A549 (cell line): Measurements from ENCODE around the gene CHCHD6. TPM values are rescaled to one million over a fixed set of nuclear protein-coding genes. Genes with fewer than 3 reads are reported as not detected.

Source experiments
- ATAC-seq, 2 experiments: fragments of 200-7000 bp in 1 of 2; fragments of >200 bp in 1 of 2; cut with Nextera tagmentation in 1 of 2; cut with Tn5 transposase in 1 of 2; 3 replicates each; pipeline versions ENCODE4 v1.8.0 to v1.9.1; 2018 to 2020; ENCODE audit warnings: mild to moderate bottlenecking in 1 of 2, moderate library complexity in 1 of 2
- CTCF ChIA-PET: fragments of 300-600 bp; sonication (Branson Sonifier 250); formaldehyde crosslinking; extraction: SDS; loops from one replicate; lab custom pipeline; 2021; ENCODE audit warnings: antibody characterized with exemption, inconsistent platforms; lab: Yijun Ruan, JAX
- POLR2A ChIA-PET: fragments of 350-600 bp; formaldehyde crosslinking; extraction: SDS; loops from one replicate; lab custom pipeline; 2021; ENCODE audit warnings: antibody characterized with exemption, inconsistent platforms; lab: Yijun Ruan, JAX
- DNase-seq, 2 experiments: peaks; one replicate each; pipeline versions ENCODE4 v3.0.0 to v3.0.0-alpha.2; 2011 to 2016; ENCODE audit warnings: low read depth in 1 of 2, low spot score in 1 of 2
- FAIRE-seq: peaks from 2 replicates; lab custom pipeline; 2011; peaks lifted over from hg19 to GRCh38; lab: Jason Lieb, UNC
- H3K27ac ChIP-seq, 2 experiments: fragments of >200 bp; sonication (Bioruptor Twin); formaldehyde crosslinking; 3 replicates each; pipeline ENCODE4 v1.5.1; 2016 to 2017
- H3K4me1 ChIP-seq: fragments of >200 bp; sonication (Bioruptor Twin); formaldehyde crosslinking; 3 replicates; pipeline ENCODE4 v1.6.1; 2016
- H3K4me2 ChIP-seq: fragments of >200 bp; sonication (Bioruptor Twin); formaldehyde crosslinking; 3 replicates; pipeline ENCODE4 v1.6.1; 2016
- H3K4me3 ChIP-seq: fragments of >200 bp; sonication (Bioruptor Twin); formaldehyde crosslinking; 3 replicates; pipeline ENCODE4 v1.5.1; 2016
- H3K9me3 ChIP-seq: fragments of >200 bp; sonication (Bioruptor Twin); formaldehyde crosslinking; 3 replicates; pipeline ENCODE4 v1.6.1; 2016
- CBX2 ChIP-seq: fragments of 200-600 bp; sonication (generic); IDR thresholded peaks from 2 replicates; pipeline ENCODE4 v1.6.1; 2016; ENCODE audit warnings: low read depth, mild to moderate bottlenecking, borderline replicate concordance
- CBX8 ChIP-seq: fragments of 200-600 bp; sonication (generic); IDR thresholded peaks from 2 replicates; pipeline ENCODE4 v1.6.1; 2016
- CHD4 ChIP-seq: fragments of 200-600 bp; sonication (generic); IDR thresholded peaks from 2 replicates; pipeline ENCODE4 v1.6.1; 2016; ENCODE audit warnings: antibody characterized with exemption, mild to moderate bottlenecking, borderline replicate concordance
- EHMT2 ChIP-seq: fragments of 200-600 bp; sonication (generic); IDR thresholded peaks from 2 replicates; pipeline ENCODE4 v1.6.1; 2016; ENCODE audit warnings: antibody characterized with exemption, low read depth, mild to moderate bottlenecking, moderate library complexity
- EP300 ChIP-seq, 2 experiments: fragments of >200 bp; sonication (Bioruptor Twin); formaldehyde crosslinking; IDR thresholded peaks; 2 replicates in 1 of 2; 3 replicates in 1 of 2; pipeline ENCODE4 v1.6.1; 2016 to 2017
- FOXS1 ChIP-seq: fragments of 250-450 bp; sonication (Bioruptor Pico); IDR thresholded peaks from 2 replicates; pipeline ENCODE4 v1.5.0; 2020; ENCODE audit warnings: mild to moderate bottlenecking, moderate library complexity
- GATA3 ChIP-seq: IDR thresholded peaks from 2 replicates; pipeline ENCODE4 v1.6.1; 2012; ENCODE audit warnings: borderline replicate concordance
- HEYL ChIP-seq: fragments of 250-450 bp; sonication (Bioruptor Pico); IDR thresholded peaks from 2 replicates; pipeline ENCODE4 v1.8.0; 2021; ENCODE audit warnings: mild to moderate bottlenecking, moderate library complexity
- HOXB13 ChIP-seq: fragments of 250-450 bp; sonication (Bioruptor Pico); IDR thresholded peaks from 2 replicates; pipeline ENCODE4 v1.5.0; 2020; ENCODE audit warnings: low read depth, mild to moderate bottlenecking, moderate library complexity
- HOXB5 ChIP-seq: fragments of 250-450 bp; sonication (Bioruptor Pico); IDR thresholded peaks from 2 replicates; pipeline ENCODE4 v1.5.0; 2020; ENCODE audit warnings: mild to moderate bottlenecking, moderate library complexity
- MYC ChIP-seq: IDR thresholded peaks from 2 replicates; pipeline ENCODE4 v1.6.1; 2012; ENCODE audit warnings: mild to moderate bottlenecking, inconsistent platforms, low read length, improper control_type of control experiment, borderline replicate concordance
- NFE2L2 ChIP-seq: fragments of 150-350 bp; conservative IDR thresholded peaks from 2 replicates; pipeline ENCODE4 v1.6.1; 2014; ENCODE audit warnings: low read length
- RCOR1 ChIP-seq: fragments of 150-350 bp; IDR thresholded peaks from 2 replicates; pipeline ENCODE4 v1.6.1; 2014; ENCODE audit warnings: antibody characterized with exemption, low read length, low read depth
- SMC3 ChIP-seq: fragments of >200 bp; sonication (Bioruptor Twin); formaldehyde crosslinking; IDR thresholded peaks from 3 replicates; pipeline ENCODE4 v1.6.1; 2018; ENCODE audit warnings: inconsistent platforms
- SREBF2 ChIP-seq: fragments of 450-650 bp; IDR thresholded peaks from 2 replicates; pipeline ENCODE4 v1.6.1; 2014; ENCODE audit warnings: mild to moderate bottlenecking, moderate library complexity
- ZC3H11A ChIP-seq: fragments of 450-650 bp; IDR thresholded peaks from 2 replicates; pipeline ENCODE4 v1.6.1; 2014; ENCODE audit warnings: antibody characterized with exemption, mild to moderate bottlenecking
- ZFP36 ChIP-seq: fragments of 450-650 bp; IDR thresholded peaks from 2 replicates; pipeline ENCODE4 v1.6.1; 2014; ENCODE audit warnings: borderline replicate concordance; ENCODE audit not compliant: partially characterized antibody
- ZSCAN20 ChIP-seq: fragments of 250-450 bp; sonication (Bioruptor Pico); IDR thresholded peaks from 2 replicates; pipeline ENCODE4 v1.8.0; 2022; ENCODE audit warnings: mild to moderate bottlenecking, moderate library complexity
- WGBS: methylation state at CpG from one replicate; pipeline ENCODE4 v1.1.6; 2017; ENCODE audit errors: missing lambda C conversion rate; 5-methylcytosine and 5-hydroxymethylcytosine counted together
- polyA plus RNA-seq, 4 experiments: library from polyadenylated mRNA; depleted of rRNA in 3 of 4; stranded (reverse); fragments of >200 nt; fragmentation: RNase III in 1 of 4; extraction: RNeasy Plus Mini Kit Qiagen cat#74134 plus additional on column Dnase treatment in 1 of 4; gene quantifications; 2 replicates in 3 of 4; 3 replicates in 1 of 4; pipeline ENCODE4 v1.2.3, GENCODE V29; 2011 to 2017
- TF ChIP-seq, protein P1 (sequence below): fragments of 450-650 bp; IDR thresholded peaks from 2 replicates; pipeline ENCODE4 v1.6.1; 2014; ENCODE audit warnings: antibody characterized with exemption
- TF ChIP-seq, protein P2 (sequence below): fragments of >200 bp; sonication (Bioruptor Twin); formaldehyde crosslinking; IDR thresholded peaks from 2 replicates; pipeline ENCODE4 v1.6.1; 2016
- TF ChIP-seq, protein P3 (sequence below): fragments of >200 bp; sonication (Bioruptor Twin); formaldehyde crosslinking; IDR thresholded peaks from 3 replicates; pipeline ENCODE4 v1.6.1; 2016
- TF ChIP-seq, protein P4 (sequence below): fragments of 150-350 bp; IDR thresholded peaks from 2 replicates; pipeline ENCODE4 v1.6.1; 2014; ENCODE audit warnings: low read depth, mild to moderate bottlenecking, low read length
- TF ChIP-seq, protein P5 (sequence below): IDR thresholded peaks from 2 replicates; pipeline ENCODE4 v1.6.1; 2012; ENCODE audit warnings: low read depth, borderline replicate concordance
- TF ChIP-seq, protein P6 (sequence below): IDR thresholded peaks from 2 replicates; pipeline ENCODE4 v1.6.1; 2012
- TF ChIP-seq, protein P7 (sequence below): IDR thresholded peaks from 2 replicates; pipeline ENCODE4 v1.6.1; 2012
- TF ChIP-seq, protein P8 (sequence below): fragments of 250-450 bp; sonication (Bioruptor Pico); IDR thresholded peaks from 2 replicates; pipeline ENCODE4 v1.5.0; 2021; ENCODE audit warnings: mild to moderate bottlenecking, moderate library complexity, borderline replicate concordance

Gene CHCHD6
- polyA plus RNA-seq, 2 of the 4 experiments (the other 2 are of a cell fraction), result 15.0 to 18.1 TPM

DNA sequence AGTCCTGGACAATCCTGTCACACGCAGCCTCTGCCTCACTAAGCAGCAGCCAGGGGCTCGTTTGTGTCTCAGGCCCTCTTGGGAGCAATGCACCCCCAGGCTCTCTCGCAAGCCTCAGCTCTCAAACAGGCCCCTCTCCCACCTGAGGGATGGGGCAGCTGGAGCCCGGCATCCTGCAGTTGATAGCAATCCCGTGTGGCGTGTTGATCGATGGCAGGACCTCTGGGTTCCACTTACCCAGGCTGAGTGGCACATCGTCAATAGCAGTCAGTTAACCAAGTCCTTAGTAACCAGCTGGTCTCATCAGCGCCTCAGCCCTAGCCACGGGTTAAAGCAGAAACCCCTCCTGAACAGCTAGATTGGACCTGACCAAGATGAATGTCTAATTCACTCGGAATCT, 242.4 kb downstream of the CHCHD6 start:
- 90% methylated on average over 5 of the region's 11 CpGs for WGBS
- no peak for DNase-seq
- TF ChIP-seq ZC3H11A (no peak), SMC3 (no peak), CBX8 (no peak), SREBF2 (no peak), HOXB5 (CRISPR knock-in tag) (no peak), HEYL (no peak), HOXB13 (CRISPR knock-in tag) (no peak), CBX2 (no peak), FOXS1 (no peak), ZFP36 (no peak), EHMT2 (no peak)
- TF ChIP-seq, protein P1, sequence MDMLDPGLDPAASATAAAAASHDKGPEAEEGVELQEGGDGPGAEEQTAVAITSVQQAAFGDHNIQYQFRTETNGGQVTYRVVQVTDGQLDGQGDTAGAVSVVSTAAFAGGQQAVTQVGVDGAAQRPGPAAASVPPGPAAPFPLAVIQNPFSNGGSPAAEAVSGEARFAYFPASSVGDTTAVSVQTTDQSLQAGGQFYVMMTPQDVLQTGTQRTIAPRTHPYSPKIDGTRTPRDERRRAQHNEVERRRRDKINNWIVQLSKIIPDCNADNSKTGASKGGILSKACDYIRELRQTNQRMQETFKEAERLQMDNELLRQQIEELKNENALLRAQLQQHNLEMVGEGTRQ, result no peak
- TF ChIP-seq, protein P2, sequence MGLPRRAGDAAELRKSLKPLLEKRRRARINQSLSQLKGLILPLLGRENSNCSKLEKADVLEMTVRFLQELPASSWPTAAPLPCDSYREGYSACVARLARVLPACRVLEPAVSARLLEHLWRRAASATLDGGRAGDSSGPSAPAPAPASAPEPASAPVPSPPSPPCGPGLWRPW, result no peak
- TF ChIP-seq, protein P3, sequence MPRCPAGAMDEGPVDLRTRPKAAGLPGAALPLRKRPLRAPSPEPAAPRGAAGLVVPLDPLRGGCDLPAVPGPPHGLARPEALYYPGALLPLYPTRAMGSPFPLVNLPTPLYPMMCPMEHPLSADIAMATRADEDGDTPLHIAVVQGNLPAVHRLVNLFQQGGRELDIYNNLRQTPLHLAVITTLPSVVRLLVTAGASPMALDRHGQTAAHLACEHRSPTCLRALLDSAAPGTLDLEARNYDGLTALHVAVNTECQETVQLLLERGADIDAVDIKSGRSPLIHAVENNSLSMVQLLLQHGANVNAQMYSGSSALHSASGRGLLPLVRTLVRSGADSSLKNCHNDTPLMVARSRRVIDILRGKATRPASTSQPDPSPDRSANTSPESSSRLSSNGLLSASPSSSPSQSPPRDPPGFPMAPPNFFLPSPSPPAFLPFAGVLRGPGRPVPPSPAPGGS, result no peak
- TF ChIP-seq, protein P4, sequence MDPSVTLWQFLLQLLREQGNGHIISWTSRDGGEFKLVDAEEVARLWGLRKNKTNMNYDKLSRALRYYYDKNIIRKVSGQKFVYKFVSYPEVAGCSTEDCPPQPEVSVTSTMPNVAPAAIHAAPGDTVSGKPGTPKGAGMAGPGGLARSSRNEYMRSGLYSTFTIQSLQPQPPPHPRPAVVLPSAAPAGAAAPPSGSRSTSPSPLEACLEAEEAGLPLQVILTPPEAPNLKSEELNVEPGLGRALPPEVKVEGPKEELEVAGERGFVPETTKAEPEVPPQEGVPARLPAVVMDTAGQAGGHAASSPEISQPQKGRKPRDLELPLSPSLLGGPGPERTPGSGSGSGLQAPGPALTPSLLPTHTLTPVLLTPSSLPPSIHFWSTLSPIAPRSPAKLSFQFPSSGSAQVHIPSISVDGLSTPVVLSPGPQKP, result no peak
- H3K9me3 ChIP-seq, result no peaks in the 10 kb centered on the region
- CTCF ChIA-PET, result no interaction called here
- H3K4me2 ChIP-seq, result no peak overlapping the region
- ATAC-seq, result no peak
- FAIRE-seq, result no peak
- no peaks in the 10 kb centered on the region for H3K4me1 ChIP-seq
- POLR2A ChIA-PET, result no interaction called here
- no peak overlapping the region for H3K4me3 ChIP-seq
- no peak overlapping the region for H3K27ac ChIP-seq

DNA sequence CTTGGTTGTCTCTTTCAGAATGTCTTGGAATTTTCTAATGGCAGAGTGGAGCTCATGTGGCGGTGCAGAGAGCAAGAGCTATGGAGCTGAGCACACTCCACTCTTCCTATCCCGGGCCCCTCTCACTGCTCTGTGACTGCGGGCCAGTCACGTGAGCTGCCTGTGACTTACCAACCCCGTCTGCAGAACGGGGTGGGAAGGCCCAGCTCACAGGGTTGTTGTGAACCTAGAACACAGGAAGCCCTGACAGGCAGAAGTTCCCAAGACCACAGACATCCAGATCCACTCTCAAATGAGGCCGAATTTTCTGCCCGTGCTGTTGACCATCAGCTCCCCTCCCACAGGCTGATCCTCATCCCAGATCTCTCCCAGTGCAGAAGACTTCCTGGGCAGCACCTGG, 243.4 kb downstream of the CHCHD6 start:
- no peak overlapping the region for H3K4me2 ChIP-seq
- 84% methylated on average over 8 of the region's 8 CpGs for WGBS
- H3K4me1 ChIP-seq, result no peaks in the 10 kb centered on the region
- ChIA-PET CTCF (interaction anchor here (1.3 kb wide), 1 partner anchor 196 kb away, joined by 4 read pairs; no protein-coding TSS in a partner anchor), POLR2A (no interaction called here)
- no peak overlapping the region for H3K4me3 ChIP-seq
- TF ChIP-seq, protein P5, sequence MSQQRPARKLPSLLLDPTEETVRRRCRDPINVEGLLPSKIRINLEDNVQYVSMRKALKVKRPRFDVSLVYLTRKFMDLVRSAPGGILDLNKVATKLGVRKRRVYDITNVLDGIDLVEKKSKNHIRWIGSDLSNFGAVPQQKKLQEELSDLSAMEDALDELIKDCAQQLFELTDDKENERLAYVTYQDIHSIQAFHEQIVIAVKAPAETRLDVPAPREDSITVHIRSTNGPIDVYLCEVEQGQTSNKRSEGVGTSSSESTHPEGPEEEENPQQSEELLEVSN, result no peak
- TF ChIP-seq NFE2L2 (no peak), ZSCAN20 (CRISPR knock-in tag) (no peak), CBX2 (no peak), HOXB5 (CRISPR knock-in tag) (no peak), ZFP36 (no peak), GATA3 (no peak), CHD4 (no peak), FOXS1 (no peak), EP300 (IDR thresholded peaks at IDR 0.05) (no peak), HOXB13 (CRISPR knock-in tag) (no peak), SREBF2 (no peak), RCOR1 (no peak), MYC (no peak), ZC3H11A (no peak)
- TF ChIP-seq, protein P6, sequence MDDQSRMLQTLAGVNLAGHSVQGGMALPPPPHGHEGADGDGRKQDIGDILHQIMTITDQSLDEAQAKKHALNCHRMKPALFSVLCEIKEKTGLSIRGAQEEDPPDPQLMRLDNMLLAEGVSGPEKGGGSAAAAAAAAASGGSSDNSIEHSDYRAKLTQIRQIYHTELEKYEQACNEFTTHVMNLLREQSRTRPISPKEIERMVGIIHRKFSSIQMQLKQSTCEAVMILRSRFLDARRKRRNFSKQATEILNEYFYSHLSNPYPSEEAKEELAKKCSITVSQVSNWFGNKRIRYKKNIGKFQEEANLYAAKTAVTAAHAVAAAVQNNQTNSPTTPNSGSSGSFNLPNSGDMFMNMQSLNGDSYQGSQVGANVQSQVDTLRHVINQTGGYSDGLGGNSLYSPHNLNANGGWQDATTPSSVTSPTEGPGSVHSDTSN, result no peak
- TF ChIP-seq, protein P7, sequence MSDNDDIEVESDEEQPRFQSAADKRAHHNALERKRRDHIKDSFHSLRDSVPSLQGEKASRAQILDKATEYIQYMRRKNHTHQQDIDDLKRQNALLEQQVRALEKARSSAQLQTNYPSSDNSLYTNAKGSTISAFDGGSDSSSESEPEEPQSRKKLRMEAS, result no peak
- TF ChIP-seq, protein P3, result no peak
- TF ChIP-seq, protein P8, sequence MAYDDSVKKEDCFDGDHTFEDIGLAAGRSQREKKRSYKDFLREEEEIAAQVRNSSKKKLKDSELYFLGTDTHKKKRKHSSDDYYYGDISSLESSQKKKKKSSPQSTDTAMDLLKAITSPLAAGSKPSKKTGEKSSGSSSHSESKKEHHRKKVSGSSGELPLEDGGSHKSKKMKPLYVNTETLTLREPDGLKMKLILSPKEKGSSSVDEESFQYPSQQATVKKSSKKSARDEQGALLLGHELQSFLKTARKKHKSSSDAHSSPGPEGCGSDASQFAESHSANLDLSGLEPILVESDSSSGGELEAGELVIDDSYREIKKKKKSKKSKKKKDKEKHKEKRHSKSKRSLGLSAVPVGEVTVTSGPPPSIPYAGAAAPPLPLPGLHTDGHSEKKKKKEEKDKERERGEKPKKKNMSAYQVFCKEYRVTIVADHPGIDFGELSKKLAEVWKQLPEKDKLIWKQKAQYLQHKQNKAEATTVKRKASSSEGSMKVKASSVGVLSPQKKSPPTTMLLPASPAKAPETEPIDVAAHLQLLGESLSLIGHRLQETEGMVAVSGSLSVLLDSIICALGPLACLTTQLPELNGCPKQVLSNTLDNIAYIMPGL (CRISPR knock-in tag), result no peak
- TF ChIP-seq, all 56 proteins: peak for 0
- no peak for ATAC-seq
- Histone ChIP-seq H3K9me3 (no peaks in the 10 kb centered on the region), H3K27ac (no peak overlapping the region)
- DNase-seq, result no peak
- FAIRE-seq, result no peak
